ENCODE results near the gene PARD3B.
"Not testable (repeated sequence)": the region's sequence is repeated elsewhere in the genome, so short reads cannot be mapped to it uniquely, and the experiment has no call there.

PARD3B gene

GRCh38 chr2:204538182-204539018, 6.9 kb upstream of the PARD3B start:
- DNase-seq (ENCODE audit: low read depth, low spot score), result no peak
- no peak overlapping the region for H3K4me3 ChIP-seq (ENCODE audit: low read length)

GRCh38 chr2:204539019-204539385, 6.3 kb upstream of the PARD3B start:
- DNase-seq (ENCODE audit: low read depth, low spot score), result no peak
- no peak overlapping the region for H3K4me3 ChIP-seq (ENCODE audit: low read length)

- no peak for DNase-seq (ENCODE audit: low read depth, low spot score)
- H3K4me3 ChIP-seq (ENCODE audit: low read length), result no peak overlapping the region
Observed at GRCh38 chr2:204541637-204542036, 3.6 kb upstream of the PARD3B start.

GRCh38 chr2:204542982-204543608, 2.2 kb upstream of the PARD3B start:
- DNase-seq (ENCODE audit: low read depth, low spot score), result no peak
- H3K4me3 ChIP-seq (ENCODE audit: low read length), result no peak overlapping the region

- no peak for DNase-seq (ENCODE audit: low read depth, low spot score)
- H3K4me3 ChIP-seq (ENCODE audit: low read length), result no peak overlapping the region
Observed at GRCh38 chr2:204545861-204546735, 823 bp downstream of the PARD3B start.

GRCh38 chr2:204550751-204551511, 5.7 kb downstream of the PARD3B start:
- H3K4me3 ChIP-seq (ENCODE audit: low read length), result no peak overlapping the region
- no peak for DNase-seq (ENCODE audit: low read depth, low spot score)

- no peak overlapping the region for H3K4me3 ChIP-seq (ENCODE audit: low read length)
- no peak for DNase-seq (ENCODE audit: low read depth, low spot score)
Observed at GRCh38 chr2:204551512-204551863, 6.2 kb downstream of the PARD3B start.

GRCh38 chr2:204557604-204558003, 12.3 kb downstream of the PARD3B start:
- no peak for DNase-seq (ENCODE audit: low read depth, low spot score)

GRCh38 chr2:204559358-204559757, 14.1 kb downstream of the PARD3B start:
- DNase-seq (ENCODE audit: low read depth, low spot score); H3K4me3 ChIP-seq (ENCODE audit: low read length): not testable (repeated sequence)

More at GRCh38 chr2:204557604-204558003, 12.3 kb downstream of the PARD3B start:
- no peak overlapping the region for H3K4me3 ChIP-seq (ENCODE audit: low read length)

GRCh38 chr2:204560902-204561301, 15.6 kb downstream of the PARD3B start:
- H3K4me3 ChIP-seq (ENCODE audit: low read length), result no peak overlapping the region
- DNase-seq (ENCODE audit: low read depth, low spot score), result no peak

- DNase-seq (ENCODE audit: low read depth, low spot score), result no peak
- H3K4me3 ChIP-seq (ENCODE audit: low read length), result no peak overlapping the region
Observed at GRCh38 chr2:204561771-204562170, 16.5 kb downstream of the PARD3B start.

- no peak overlapping the region for H3K4me3 ChIP-seq (ENCODE audit: low read length)
Observed at GRCh38 chr2:204566439-204566838, 21.2 kb downstream of the PARD3B start.

GRCh38 chr2:204570421-204570820, 25.1 kb downstream of the PARD3B start:
- DNase-seq (ENCODE audit: low read depth, low spot score), result no peak
- no peak overlapping the region for H3K4me3 ChIP-seq (ENCODE audit: low read length)

More at GRCh38 chr2:204566439-204566838, 21.2 kb downstream of the PARD3B start:
- no peak for DNase-seq (ENCODE audit: low read depth, low spot score)

GRCh38 chr2:204571041-204571440, 25.8 kb downstream of the PARD3B start:
- H3K4me3 ChIP-seq (ENCODE audit: low read length), result no peak overlapping the region
- no peak for DNase-seq (ENCODE audit: low read depth, low spot score)

- no peak overlapping the region for H3K4me3 ChIP-seq (ENCODE audit: low read length)
- no peak for DNase-seq (ENCODE audit: low read depth, low spot score)
Observed at GRCh38 chr2:204571911-204572310, 26.6 kb downstream of the PARD3B start.

GRCh38 chr2:204573221-204573620, 27.9 kb downstream of the PARD3B start:
- DNase-seq (ENCODE audit: low read depth, low spot score), result no peak

GRCh38 chr2:204574486-204574885, 29.2 kb downstream of the PARD3B start:
- no peak overlapping the region for H3K4me3 ChIP-seq (ENCODE audit: low read length)
- no peak for DNase-seq (ENCODE audit: low read depth, low spot score)

More at GRCh38 chr2:204573221-204573620, 27.9 kb downstream of the PARD3B start:
- H3K4me3 ChIP-seq (ENCODE audit: low read length), result no peak overlapping the region

- no peak overlapping the region for H3K4me3 ChIP-seq (ENCODE audit: low read length)
- no peak for DNase-seq (ENCODE audit: low read depth, low spot score)
Observed at GRCh38 chr2:204575463-204575862, 30.2 kb downstream of the PARD3B start.

- H3K4me3 ChIP-seq (ENCODE audit: low read length), result no peak overlapping the region
- DNase-seq (ENCODE audit: low read depth, low spot score), result no peak
Observed at GRCh38 chr2:204576362-204576979, 31.2 kb downstream of the PARD3B start.
